ENCODE results near the gene ADGRB3.
"Not testable (repeated sequence)": the region's sequence is repeated elsewhere in the genome, so short reads cannot be mapped to it uniquely, and the experiment has no call there.

ADGRB3 gene

GRCh38 chr6:68743099-68743498, 108.0 kb downstream of the ADGRB3 start:
- no peak for DNase-seq

- DNase-seq, result not testable (repeated sequence)
Observed at GRCh38 chr6:68744376-68744775, 109.3 kb downstream of the ADGRB3 start.

DNA sequence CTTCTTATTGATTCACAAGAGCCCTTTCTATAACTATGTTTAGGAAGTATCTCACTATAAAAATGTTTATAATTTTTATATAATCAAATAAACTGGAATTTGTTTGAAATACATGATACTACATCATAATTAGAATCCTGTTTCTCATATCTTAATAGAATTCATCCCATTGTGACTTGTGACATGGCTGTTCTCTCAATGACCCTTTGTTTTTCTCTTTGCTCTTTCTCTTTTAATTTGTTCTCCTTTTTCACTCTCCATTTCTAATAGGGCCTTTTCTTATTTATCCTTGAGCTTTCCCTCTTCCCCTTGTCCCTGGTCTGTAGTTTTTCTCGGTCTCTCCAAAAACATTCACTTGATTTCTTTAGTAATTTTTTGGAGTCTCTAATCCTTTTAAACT, 111.3 kb downstream of the ADGRB3 start:
- DNase-seq, result no peak

- no peak for DNase-seq
Observed at GRCh38 chr6:68747110-68747790, 112.2 kb downstream of the ADGRB3 start.

DNA sequence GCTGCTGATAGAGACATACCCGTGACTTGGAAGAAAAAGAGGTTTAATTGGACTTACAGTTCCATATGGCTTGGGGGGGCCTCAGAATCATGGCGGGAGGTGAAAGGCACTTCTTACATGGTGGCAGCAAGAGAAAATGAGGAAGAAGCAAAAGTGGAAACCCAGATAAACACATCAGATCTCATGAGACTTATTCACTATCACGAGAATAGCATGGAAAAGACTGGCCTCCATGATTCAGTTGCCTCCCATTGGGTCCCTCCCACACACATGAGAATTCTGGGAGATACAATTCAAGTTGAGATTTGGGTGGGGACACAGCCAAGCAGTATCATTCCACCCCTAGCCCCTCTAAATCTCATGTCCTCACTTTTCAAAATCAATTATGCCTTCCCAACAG, 112.8 kb downstream of the ADGRB3 start:
- not testable (repeated sequence) for DNase-seq

- DNase-seq, result no peak
Observed at GRCh38 chr6:68754681-68755213, 119.7 kb downstream of the ADGRB3 start.

- DNase-seq, result peak; percentile 74
Observed at GRCh38 chr6:68756454-68757375, 121.6 kb downstream of the ADGRB3 start.

GRCh38 chr6:68757821-68758220, 122.7 kb downstream of the ADGRB3 start:
- no peak for DNase-seq

DNA sequence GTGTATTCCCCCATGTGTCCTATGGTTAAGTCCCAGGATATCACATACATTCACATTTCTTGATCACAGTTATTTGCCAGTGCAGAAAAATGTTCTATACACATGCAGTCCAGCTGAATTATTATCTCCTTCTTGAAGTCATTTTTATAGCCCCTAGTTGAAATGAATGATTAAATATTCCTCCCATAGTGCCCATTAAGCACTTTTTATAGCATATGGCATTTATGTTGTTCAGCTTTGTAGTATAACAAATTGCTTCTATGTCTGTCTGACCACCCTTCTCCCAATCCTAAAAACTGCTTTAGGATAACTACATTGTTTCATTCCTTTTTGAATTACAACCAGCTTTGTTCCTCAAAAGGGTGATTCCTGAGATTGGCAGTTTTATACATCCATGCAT, 123.5 kb downstream of the ADGRB3 start:
- DNase-seq, result no peak

- no peak for DNase-seq
Observed at GRCh38 chr6:68760485-68760884, 125.4 kb downstream of the ADGRB3 start.

DNA sequence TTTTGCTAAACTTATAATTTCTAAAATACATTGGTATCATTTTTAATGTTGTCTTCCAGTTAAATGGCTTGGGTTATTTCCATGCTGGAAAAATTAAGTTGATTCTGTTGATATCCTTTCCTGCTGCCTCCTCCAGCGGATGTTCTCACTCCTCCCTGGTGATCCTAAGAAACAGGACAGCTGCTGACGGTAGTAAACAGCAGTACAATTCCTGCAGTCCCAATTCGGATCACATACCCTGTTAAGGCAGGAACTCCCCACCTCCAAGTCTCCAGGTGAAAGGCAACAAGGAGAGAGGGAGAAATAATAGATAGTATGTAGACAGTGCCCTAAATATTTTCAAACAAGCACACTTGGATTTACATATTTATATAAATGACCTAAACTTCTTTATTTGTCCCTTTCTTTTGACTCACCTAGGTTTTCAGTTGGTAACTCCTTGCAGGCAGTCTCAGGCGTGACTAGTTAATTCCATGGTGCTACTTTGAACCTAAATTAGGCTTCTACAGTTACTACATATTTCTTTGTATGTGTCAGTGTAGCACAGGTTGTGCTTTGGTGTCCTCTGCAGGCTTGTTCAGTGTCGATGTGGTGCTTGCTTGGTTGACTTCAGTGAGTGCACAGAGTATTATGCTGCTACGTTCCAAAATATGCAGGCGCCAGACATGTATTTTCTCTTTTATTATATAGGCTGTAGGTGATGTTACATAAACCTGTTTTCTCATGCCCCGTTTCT, 126.0 kb downstream of the ADGRB3 start:
- DNase-seq, result no peak

DNA sequence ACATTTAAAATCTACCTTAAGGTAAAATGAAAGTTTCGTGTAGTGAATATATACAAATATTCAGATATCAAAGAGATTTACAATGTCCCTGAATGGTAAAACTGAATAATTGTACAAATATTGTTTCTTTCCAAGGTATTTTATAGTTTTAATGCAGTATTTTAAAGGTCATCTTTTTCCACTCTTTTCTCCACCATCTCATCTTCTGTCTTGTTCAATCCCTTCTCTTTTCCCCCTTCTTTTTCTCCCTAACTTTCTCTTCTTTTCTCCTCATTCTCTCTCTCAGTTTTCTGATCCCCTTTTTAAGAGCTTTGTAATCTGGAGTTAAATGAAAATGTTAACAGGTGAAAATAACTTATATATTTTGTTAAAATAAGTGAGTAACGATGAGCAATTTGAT, 126.9 kb downstream of the ADGRB3 start:
- DNase-seq, result no peak

GRCh38 chr6:68771426-68771825, 136.3 kb downstream of the ADGRB3 start:
- no peak for DNase-seq

DNA sequence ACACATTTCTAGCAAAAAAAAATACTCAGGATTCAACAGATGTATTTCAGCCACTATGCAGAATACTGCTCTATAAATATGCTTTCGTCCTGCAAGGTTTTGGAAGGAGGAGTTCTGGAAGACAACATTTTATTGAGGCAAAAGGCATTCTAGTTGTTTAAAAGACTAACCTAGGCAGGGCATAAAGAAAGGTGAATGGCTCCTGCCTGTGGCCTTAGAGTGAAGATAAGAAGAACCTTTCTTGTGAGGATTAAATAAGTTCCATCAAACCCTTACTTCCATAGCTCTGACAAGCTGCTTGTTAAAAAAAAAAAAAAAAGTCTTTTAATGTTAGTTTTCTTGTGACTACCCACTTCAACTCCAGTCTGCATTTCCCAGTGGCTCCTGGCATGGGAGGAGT, 139.8 kb downstream of the ADGRB3 start:
- DNase-seq, result no peak

- no peak for DNase-seq
Observed at GRCh38 chr6:68776354-68776753, 141.3 kb downstream of the ADGRB3 start.

GRCh38 chr6:68777956-68778355, 142.9 kb downstream of the ADGRB3 start:
- peak; percentile 80 for DNase-seq

GRCh38 chr6:68778356-68779020, 143.4 kb downstream of the ADGRB3 start:
- DNase-seq, result peak; percentile 83

GRCh38 chr6:68779366-68779765, 144.3 kb downstream of the ADGRB3 start:
- DNase-seq, result no peak

DNA sequence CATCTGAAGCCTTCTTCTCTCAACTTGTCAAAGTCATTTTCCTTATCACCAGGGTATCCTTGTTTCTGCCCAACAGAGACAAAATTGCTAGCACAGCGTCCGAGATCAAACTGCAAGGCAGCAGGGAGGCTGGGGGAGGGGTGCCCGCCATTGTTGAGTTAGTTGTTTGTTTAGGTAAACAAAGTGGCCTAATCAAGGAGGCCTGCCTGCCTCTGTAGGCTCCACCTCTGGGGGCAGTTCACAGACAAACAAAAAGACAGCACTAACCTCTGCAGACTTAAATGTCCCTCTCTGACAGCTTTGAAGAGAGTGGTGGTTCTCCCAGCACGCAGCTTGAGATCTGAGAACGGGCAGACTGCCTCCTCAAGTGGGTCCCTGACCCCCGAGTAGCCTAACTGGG, 155.0 kb downstream of the ADGRB3 start:
- not testable (repeated sequence) for DNase-seq

GRCh38 chr6:68814976-68815375, 179.9 kb downstream of the ADGRB3 start:
- DNase-seq, result not testable (repeated sequence)

GRCh38 chr6:68826501-68826900, 191.4 kb downstream of the ADGRB3 start:
- no peak for DNase-seq

GRCh38 chr6:68834551-68834950, 199.5 kb downstream of the ADGRB3 start:
- DNase-seq, result no peak

- DNase-seq, result no peak
Observed at GRCh38 chr6:68838571-68838970, 203.5 kb downstream of the ADGRB3 start.

All from NCI-H2171 (cell line).